ENCODE measurements around the gene B3GNT2. TPM values are rescaled to one million over a fixed set of nuclear protein-coding genes. Genes with fewer than 3 reads are reported as not detected.
"Not testable (repeated sequence)": the region's sequence is repeated elsewhere in the genome, so short reads cannot be mapped to it uniquely, and the experiment has no call there.

The B3GNT2 gene
- total and polyA plus RNA-seq, 2 experiments from 2014 or later, result 30.8 to 53.0 TPM

DNA sequence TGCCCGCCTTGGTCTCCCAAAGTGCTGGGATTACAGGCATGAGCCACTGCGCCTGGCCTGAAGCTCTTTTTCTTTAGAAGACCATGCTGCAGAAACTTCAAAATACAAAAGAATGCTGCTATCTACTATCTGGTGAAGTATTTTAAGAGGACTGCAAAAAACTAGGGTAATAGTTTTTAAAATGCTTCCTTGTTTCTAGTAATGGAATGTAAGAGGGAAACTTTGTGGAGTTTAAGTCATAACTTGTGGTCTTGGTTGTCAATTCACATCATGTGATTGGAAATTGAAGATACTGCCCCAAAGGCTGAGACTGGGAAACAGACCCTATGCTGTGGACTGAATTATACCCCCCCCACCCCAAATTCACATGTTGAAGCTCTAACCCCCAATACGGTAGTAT lies 68.3 kb downstream of the B3GNT2 start:
- TF ChIP-seq, protein P1, sequence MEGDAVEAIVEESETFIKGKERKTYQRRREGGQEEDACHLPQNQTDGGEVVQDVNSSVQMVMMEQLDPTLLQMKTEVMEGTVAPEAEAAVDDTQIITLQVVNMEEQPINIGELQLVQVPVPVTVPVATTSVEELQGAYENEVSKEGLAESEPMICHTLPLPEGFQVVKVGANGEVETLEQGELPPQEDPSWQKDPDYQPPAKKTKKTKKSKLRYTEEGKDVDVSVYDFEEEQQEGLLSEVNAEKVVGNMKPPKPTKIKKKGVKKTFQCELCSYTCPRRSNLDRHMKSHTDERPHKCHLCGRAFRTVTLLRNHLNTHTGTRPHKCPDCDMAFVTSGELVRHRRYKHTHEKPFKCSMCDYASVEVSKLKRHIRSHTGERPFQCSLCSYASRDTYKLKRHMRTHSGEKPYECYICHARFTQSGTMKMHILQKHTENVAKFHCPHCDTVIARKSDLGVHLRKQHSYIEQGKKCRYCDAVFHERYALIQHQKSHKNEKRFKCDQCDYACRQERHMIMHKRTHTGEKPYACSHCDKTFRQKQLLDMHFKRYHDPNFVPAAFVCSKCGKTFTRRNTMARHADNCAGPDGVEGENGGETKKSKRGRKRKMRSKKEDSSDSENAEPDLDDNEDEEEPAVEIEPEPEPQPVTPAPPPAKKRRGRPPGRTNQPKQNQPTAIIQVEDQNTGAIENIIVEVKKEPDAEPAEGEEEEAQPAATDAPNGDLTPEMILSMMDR (IDR thresholded peaks at IDR 0.05; ENCODE audit: poor library complexity), result no peak
- TF ChIP-seq EZH2phosphoT487 (IDR thresholded peaks at IDR 0.05; ENCODE audit: low read depth, severe bottlenecking, unreplicated experiment), result no peak
- no peak for TF ChIP-seq EZH2 (IDR thresholded peaks at IDR 0.05; ENCODE audit: borderline replicate concordance)
- Histone ChIP-seq H3K9me2 (replicated peaks; ENCODE audit: insufficient read depth) (no peaks in the 10 kb centered on the region), H3K36me3 (replicated peaks; ENCODE audit: insufficient read depth, low read depth) (no peaks in the 10 kb centered on the region), H3K79me2 (no peaks in the 10 kb centered on the region), H3K9me3 (ENCODE audit: low read depth) (no peaks in the 10 kb centered on the region), H3K4me2 (no peak overlapping the region), H3K27me3 (no peaks in the 10 kb centered on the region), H3K4me3 (no peak overlapping the region), H2AFZ (no peak overlapping the region), H4K20me1 (ENCODE audit: insufficient read depth, poor library complexity, severe bottlenecking) (no peaks in the 10 kb centered on the region), H3K4me1 (ENCODE audit: insufficient read depth) (peaks cover 6% of the 10 kb centered on the region), H3K27ac (no peak overlapping the region)
- no peak for DNase-seq (ENCODE audit: low spot score)
- 58% methylated on average over 3 of the region's 3 CpGs for WGBS (ENCODE audit: low lambda C conversion rate, missing lambda C conversion rate)

DNA sequence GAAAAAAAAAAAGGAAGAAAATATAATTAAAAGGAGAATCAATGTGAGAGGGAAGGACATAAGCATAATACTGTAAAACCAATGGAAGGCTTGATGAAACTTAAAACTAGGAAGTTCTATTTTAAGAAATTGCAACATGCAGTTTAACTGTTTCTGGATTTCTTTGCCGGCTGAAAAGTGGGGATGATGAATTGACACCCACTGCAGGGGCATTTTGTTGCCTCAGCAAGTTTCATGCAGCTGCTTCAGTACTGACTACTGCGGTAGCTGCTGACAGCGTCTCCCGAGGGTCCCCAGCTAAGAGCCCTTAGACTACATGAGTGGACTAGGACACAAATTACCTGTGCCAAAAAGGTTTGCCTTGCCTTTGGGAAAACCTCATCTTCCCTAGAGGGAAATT lies 69.2 kb downstream of the B3GNT2 start:
- Histone ChIP-seq H2AFZ (no peak overlapping the region), H3K4me3 (no peak overlapping the region), H3K36me3 (replicated peaks; ENCODE audit: insufficient read depth, low read depth) (no peaks in the 10 kb centered on the region), H3K27me3 (no peaks in the 10 kb centered on the region), H3K4me2 (no peak overlapping the region), H4K20me1 (ENCODE audit: insufficient read depth, poor library complexity, severe bottlenecking) (no peaks in the 10 kb centered on the region), H3K79me2 (no peaks in the 10 kb centered on the region), H3K27ac (no peak overlapping the region), H3K9me2 (replicated peaks; ENCODE audit: insufficient read depth) (no peaks in the 10 kb centered on the region), H3K4me1 (ENCODE audit: insufficient read depth) (peaks cover 6% of the 10 kb centered on the region), H3K9me3 (ENCODE audit: low read depth) (no peaks in the 10 kb centered on the region)
- WGBS (ENCODE audit: low lambda C conversion rate, missing lambda C conversion rate), result 83% methylated on average over 4 of the region's 4 CpGs
- TF ChIP-seq, protein P1 (IDR thresholded peaks at IDR 0.05; ENCODE audit: poor library complexity), result no peak
- TF ChIP-seq EZH2phosphoT487 (IDR thresholded peaks at IDR 0.05; ENCODE audit: low read depth, severe bottlenecking, unreplicated experiment) (no peak), EZH2 (IDR thresholded peaks at IDR 0.05; ENCODE audit: borderline replicate concordance) (no peak)
- DNase-seq (ENCODE audit: low spot score), result no peak

DNA sequence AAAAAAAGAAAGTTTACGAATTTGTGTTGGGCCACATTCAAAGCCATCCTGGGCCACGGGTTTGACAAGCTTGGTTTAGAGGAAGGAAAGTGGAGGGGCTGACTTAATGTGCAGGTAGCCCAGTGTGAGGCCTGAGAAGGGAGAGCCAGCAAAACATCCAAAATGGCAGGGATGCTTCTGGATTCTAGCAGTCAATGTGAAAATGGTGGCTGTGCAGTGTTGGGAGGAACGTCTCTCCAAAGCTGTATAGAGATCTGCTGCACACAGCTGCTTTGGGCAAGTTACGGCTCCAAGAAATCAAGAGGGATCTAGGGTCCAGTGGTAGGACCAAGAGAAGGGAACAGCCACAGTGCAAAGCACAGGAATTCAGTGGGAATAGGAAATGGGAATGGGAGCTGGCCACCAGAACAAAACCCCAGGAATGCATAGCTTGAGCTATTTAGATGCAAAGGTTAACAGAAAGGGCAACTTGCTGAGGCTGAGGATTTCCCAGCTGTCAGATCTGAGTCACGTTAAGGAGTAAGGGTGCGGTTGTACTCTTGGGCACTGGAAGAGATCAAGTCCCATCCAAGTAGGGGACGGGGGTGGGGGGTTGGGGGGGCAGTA lies 70.6 kb downstream of the B3GNT2 start:
- Histone ChIP-seq H3K4me3 (no peak overlapping the region), H3K9me3 (ENCODE audit: low read depth) (no peaks in the 10 kb centered on the region), H3K4me1 (ENCODE audit: insufficient read depth) (peaks cover 6% of the 10 kb centered on the region), H3K27ac (no peak overlapping the region), H3K36me3 (replicated peaks; ENCODE audit: insufficient read depth, low read depth) (no peaks in the 10 kb centered on the region), H3K27me3 (no peaks in the 10 kb centered on the region), H4K20me1 (ENCODE audit: insufficient read depth, poor library complexity, severe bottlenecking) (no peaks in the 10 kb centered on the region), H2AFZ (no peak overlapping the region), H3K4me2 (no peak overlapping the region), H3K79me2 (no peaks in the 10 kb centered on the region), H3K9me2 (replicated peaks; ENCODE audit: insufficient read depth) (no peaks in the 10 kb centered on the region)
- TF ChIP-seq EZH2phosphoT487 (IDR thresholded peaks at IDR 0.05; ENCODE audit: low read depth, severe bottlenecking, unreplicated experiment), result no peak
- TF ChIP-seq EZH2 (IDR thresholded peaks at IDR 0.05; ENCODE audit: borderline replicate concordance), result no peak
- DNase-seq (ENCODE audit: low spot score), result no peak
- 58% methylated on average over 7 of the region's 7 CpGs for WGBS (ENCODE audit: low lambda C conversion rate, missing lambda C conversion rate)

DNA sequence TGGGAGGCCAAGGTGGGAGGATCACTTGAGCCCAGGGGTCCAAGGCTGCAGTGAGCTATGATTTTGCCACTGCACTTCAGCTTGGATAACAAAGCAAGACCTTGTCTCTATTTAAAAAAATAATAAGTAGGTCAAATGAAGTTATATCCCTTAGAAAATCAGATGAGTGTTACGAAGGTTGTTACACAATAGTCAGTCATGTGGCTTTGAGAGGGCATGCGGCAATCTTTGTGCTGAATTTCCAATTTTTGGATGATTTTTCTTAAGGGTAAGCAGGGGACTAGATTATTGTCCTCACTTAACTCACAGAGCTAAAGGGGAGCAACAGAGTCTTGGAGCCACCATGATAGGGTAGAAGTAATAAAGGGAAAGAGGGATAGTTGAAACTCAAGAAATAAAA lies 71.8 kb downstream of the B3GNT2 start:
- Histone ChIP-seq H4K20me1 (ENCODE audit: insufficient read depth, poor library complexity, severe bottlenecking) (no peaks in the 10 kb centered on the region), H3K36me3 (replicated peaks; ENCODE audit: insufficient read depth, low read depth) (no peaks in the 10 kb centered on the region), H3K9me2 (replicated peaks; ENCODE audit: insufficient read depth) (no peaks in the 10 kb centered on the region), H3K79me2 (no peaks in the 10 kb centered on the region), H3K4me1 (ENCODE audit: insufficient read depth) (peaks cover 6% of the 10 kb centered on the region), H2AFZ (no peak overlapping the region), H3K4me2 (no peak overlapping the region), H3K27me3 (no peaks in the 10 kb centered on the region), H3K9me3 (ENCODE audit: low read depth) (no peaks in the 10 kb centered on the region), H3K27ac (no peak overlapping the region), H3K4me3 (no peak overlapping the region)
- TF ChIP-seq EZH2 (IDR thresholded peaks at IDR 0.05; ENCODE audit: borderline replicate concordance) (no peak), EZH2phosphoT487 (IDR thresholded peaks at IDR 0.05; ENCODE audit: low read depth, severe bottlenecking, unreplicated experiment) (no peak)
- TF ChIP-seq, protein P1 (IDR thresholded peaks at IDR 0.05; ENCODE audit: poor library complexity), result no peak
- DNase-seq (ENCODE audit: low spot score), result no peak
- 98% methylated on average over 2 of the region's 2 CpGs for WGBS (ENCODE audit: low lambda C conversion rate, missing lambda C conversion rate)

DNA sequence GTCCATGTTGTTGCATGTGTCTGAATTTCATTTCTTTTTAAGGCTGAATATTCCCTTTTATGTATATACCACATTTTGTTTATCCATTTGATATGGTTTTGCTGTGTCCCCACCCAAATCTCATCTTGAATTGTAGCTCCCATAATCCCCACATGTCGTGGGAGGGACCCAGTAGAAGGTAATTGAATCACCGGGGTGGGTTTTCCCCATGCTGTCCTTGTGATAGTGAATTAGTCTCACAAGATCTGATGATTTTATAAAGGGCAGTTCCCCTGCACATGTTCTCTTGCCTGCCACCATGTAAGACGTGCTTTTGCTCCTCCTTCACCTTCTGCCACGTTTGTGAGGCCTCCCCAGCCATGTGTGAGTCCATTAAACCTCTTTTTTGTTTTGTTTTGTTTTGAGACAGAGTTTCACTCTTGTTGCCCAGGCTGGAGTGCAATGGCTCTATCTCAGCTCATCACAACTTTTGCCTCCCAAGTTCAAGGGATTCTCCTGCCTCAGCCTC lies 72.8 kb downstream of the B3GNT2 start:
- H2AFZ ChIP-seq; H3K27me3 ChIP-seq; H3K4me2 ChIP-seq; H4K20me1 ChIP-seq (ENCODE audit: insufficient read depth, poor library complexity, severe bottlenecking); H3K4me3 ChIP-seq; H3K79me2 ChIP-seq; H3K4me1 ChIP-seq (ENCODE audit: insufficient read depth); H3K27ac ChIP-seq; H3K9me3 ChIP-seq (ENCODE audit: low read depth); H3K9me2 ChIP-seq (replicated peaks; ENCODE audit: insufficient read depth); H3K36me3 ChIP-seq (replicated peaks; ENCODE audit: insufficient read depth, low read depth); DNase-seq (ENCODE audit: low spot score): not testable (repeated sequence)
- WGBS (ENCODE audit: low lambda C conversion rate, missing lambda C conversion rate), result 87% methylated on average over 4 of the region's 4 CpGs

All from hepatocyte (in vitro differentiated cells).